SK-N-SH (cell line): ENCODE data around the gene CADPS2.

Experiments
- CHD2 ChIP-seq: fragments of 150-350 bp; IDR thresholded peaks from 2 replicates; pipeline ENCODE4 v1.6.1; 2018; ENCODE audit warnings: low read length; ENCODE audit not compliant: partially characterized antibody
- EP300 ChIP-seq, 2 experiments: IDR thresholded peaks; 2 replicates each; pipeline versions ENCODE4 v1.4.0 to v1.6.1; 2012; ENCODE audit warnings: borderline replicate concordance in 1 of 2, low read depth in 1 of 2, low read length in 1 of 2
- FOSL2 ChIP-seq: IDR thresholded peaks from 2 replicates; pipeline ENCODE4 v1.4.0; 2012; ENCODE audit warnings: low read depth, mild to moderate bottlenecking, moderate library complexity, borderline replicate concordance
- JUND ChIP-seq: IDR thresholded peaks from 2 replicates; pipeline ENCODE4 v1.4.0; 2012
- NRF1 ChIP-seq: IDR thresholded peaks from 2 replicates; pipeline ENCODE4 v1.6.1; 2012; ENCODE audit warnings: low read depth, mild to moderate bottlenecking, low read length
- RCOR1 ChIP-seq: fragments of 150-350 bp; IDR thresholded peaks from 2 replicates; pipeline ENCODE4 v1.6.1; 2017; ENCODE audit warnings: antibody characterized with exemption, low read length
- TF ChIP-seq, protein P1 (sequence below): fragments of 200-600 bp; sonication (generic); IDR thresholded peaks from 2 replicates; pipeline ENCODE4 v1.6.1; 2017; ENCODE audit warnings: antibody characterized with exemption, mild to moderate bottlenecking, moderate library complexity

DNA sequence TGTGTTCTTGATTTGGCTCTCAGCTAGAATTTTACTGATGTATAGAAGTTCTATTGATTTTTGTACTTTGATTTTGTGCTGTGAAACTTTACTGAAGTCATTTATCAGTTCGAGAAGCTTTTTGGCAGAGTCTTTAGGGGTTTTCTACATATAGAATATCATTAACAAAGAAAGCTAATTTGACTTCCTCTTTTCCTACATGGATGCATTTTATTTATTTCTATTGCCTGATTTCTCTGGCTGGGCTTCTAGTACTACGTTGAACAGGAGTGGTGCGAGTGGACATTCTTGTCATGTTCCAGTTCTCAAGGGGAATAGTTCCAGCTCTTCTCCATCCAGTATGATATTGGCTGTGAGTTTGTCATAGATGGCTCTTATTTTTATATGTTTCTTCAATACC, 252.8 kb downstream of the CADPS2 start:
- TF ChIP-seq, protein P1, sequence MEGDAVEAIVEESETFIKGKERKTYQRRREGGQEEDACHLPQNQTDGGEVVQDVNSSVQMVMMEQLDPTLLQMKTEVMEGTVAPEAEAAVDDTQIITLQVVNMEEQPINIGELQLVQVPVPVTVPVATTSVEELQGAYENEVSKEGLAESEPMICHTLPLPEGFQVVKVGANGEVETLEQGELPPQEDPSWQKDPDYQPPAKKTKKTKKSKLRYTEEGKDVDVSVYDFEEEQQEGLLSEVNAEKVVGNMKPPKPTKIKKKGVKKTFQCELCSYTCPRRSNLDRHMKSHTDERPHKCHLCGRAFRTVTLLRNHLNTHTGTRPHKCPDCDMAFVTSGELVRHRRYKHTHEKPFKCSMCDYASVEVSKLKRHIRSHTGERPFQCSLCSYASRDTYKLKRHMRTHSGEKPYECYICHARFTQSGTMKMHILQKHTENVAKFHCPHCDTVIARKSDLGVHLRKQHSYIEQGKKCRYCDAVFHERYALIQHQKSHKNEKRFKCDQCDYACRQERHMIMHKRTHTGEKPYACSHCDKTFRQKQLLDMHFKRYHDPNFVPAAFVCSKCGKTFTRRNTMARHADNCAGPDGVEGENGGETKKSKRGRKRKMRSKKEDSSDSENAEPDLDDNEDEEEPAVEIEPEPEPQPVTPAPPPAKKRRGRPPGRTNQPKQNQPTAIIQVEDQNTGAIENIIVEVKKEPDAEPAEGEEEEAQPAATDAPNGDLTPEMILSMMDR = no peak
- no peak for TF ChIP-seq RCOR1
- no peak for TF ChIP-seq EP300 (IDR thresholded peaks at IDR 0.05; ENCODE audit: borderline replicate concordance in 1 of 2, low read depth in 1 of 2, low read length in 1 of 2)
- TF ChIP-seq JUND = no peak
- no peak for TF ChIP-seq NRF1
- TF ChIP-seq FOSL2 = no peak
- no peak for TF ChIP-seq CHD2
